AG10803 (cell line): Measurements from ENCODE around the gene HNRNPM.

Source experiments
- DNase-seq: peaks from one replicate; pipeline ENCODE4 v3.0.0; 2010; ENCODE audit warnings: low read depth
- H3K4me3 ChIP-seq: 2 replicates; pipeline ENCODE4 v1.5.1; 2011; ENCODE audit warnings: mild to moderate bottlenecking, low read length, control low read depth
- TF ChIP-seq, protein P1 (sequence below): conservative IDR thresholded peaks from 2 replicates; pipeline ENCODE4 v1.5.1; 2011; ENCODE audit warnings: mild to moderate bottlenecking, low read length, control low read depth, inconsistent platforms

The HNRNPM gene

GRCh38 chr19:8456064-8456463 is 11.3 kb downstream of the HNRNPM start:
- no peak for DNase-seq
- TF ChIP-seq, protein P1, sequence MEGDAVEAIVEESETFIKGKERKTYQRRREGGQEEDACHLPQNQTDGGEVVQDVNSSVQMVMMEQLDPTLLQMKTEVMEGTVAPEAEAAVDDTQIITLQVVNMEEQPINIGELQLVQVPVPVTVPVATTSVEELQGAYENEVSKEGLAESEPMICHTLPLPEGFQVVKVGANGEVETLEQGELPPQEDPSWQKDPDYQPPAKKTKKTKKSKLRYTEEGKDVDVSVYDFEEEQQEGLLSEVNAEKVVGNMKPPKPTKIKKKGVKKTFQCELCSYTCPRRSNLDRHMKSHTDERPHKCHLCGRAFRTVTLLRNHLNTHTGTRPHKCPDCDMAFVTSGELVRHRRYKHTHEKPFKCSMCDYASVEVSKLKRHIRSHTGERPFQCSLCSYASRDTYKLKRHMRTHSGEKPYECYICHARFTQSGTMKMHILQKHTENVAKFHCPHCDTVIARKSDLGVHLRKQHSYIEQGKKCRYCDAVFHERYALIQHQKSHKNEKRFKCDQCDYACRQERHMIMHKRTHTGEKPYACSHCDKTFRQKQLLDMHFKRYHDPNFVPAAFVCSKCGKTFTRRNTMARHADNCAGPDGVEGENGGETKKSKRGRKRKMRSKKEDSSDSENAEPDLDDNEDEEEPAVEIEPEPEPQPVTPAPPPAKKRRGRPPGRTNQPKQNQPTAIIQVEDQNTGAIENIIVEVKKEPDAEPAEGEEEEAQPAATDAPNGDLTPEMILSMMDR = 0 out of 2 replicates have a peak, but pooled peaks have one; percentile 7
- H3K4me3 ChIP-seq = no peak overlapping the region

GRCh38 chr19:8457209-8457608 is 12.4 kb downstream of the HNRNPM start:
- H3K4me3 ChIP-seq = no peak overlapping the region
- TF ChIP-seq, protein P1 = no peak
- no peak for DNase-seq

DNA sequence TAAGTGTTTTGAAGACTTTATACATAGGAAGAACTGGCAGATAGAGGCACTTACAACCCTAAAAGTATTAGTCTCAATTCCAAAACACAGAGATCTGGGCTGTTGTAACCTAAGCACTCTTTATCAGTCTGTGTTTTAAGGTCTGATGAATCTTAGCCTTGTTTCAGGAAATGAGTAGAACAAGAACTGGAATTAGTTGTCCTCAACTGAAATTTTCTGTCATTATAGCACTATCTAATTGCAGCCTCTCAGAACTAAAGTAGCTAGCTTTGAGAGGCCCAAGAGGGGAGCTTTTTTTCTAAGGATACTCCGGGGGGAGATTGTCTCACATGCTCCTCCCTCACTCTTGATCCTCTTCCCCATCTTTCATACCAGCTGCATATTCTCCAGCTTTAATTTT is 13.1 kb downstream of the HNRNPM start:
- H3K4me3 ChIP-seq = no peak overlapping the region
- TF ChIP-seq, protein P1 = no peak
- DNase-seq = no peak

GRCh38 chr19:8458380-8458779 is 13.6 kb downstream of the HNRNPM start:
- TF ChIP-seq, protein P1 = no peak
- no peak for DNase-seq
- H3K4me3 ChIP-seq = no peak overlapping the region

GRCh38 chr19:8459095-8459494 is 14.3 kb downstream of the HNRNPM start:
- TF ChIP-seq, protein P1 = no peak
- H3K4me3 ChIP-seq = no peak overlapping the region
- DNase-seq = no peak

- peak; percentile 72 for DNase-seq
- TF ChIP-seq, protein P1 = no peak
- H3K4me3 ChIP-seq = no peak overlapping the region; the same call in 1 of the 2 replicates
These were observed 14.9 kb downstream of the HNRNPM start for GRCh38 chr19:8459520-8460270.

- DNase-seq = peak; percentile 68
- no peak overlapping the region for H3K4me3 ChIP-seq
- TF ChIP-seq, protein P1 = no peak
These were observed 15.9 kb downstream of the HNRNPM start for GRCh38 chr19:8460516-8461298.
